ENCODE data around the gene ODAD2.
"Not testable (repeated sequence)": the region's sequence is repeated elsewhere in the genome, so short reads cannot be mapped to it uniquely, and the experiment has no call there.

ODAD2 gene

DNA sequence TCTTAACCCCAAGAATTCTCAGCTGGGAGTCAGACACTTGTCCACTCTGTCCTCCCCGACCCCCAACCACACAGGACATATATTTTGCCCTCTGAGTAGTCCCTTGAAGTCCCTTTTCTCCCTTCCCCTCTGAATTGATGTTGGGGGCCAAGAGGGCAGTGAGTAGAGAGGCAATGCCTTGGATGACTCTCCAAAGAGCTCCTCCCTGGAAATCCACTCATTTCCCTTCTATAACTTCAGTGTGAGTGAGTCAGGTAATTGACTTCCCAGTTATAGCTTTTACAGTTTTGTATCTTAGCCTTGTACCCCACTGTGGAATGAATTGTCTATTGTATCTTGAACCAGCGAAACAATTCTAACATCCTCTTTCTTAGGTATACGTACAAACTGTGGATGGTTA is 9.2 kb upstream of the ODAD2 start:
- Histone ChIP-seq H3K9me3 (ENCODE audit: control insufficient read depth in 2 of 2, low read length in 2 of 2) (no peaks in the 10 kb centered on the region), H3K36me3 (ENCODE audit: control insufficient read depth in 2 of 2, insufficient read depth in 2 of 2, low read length in 2 of 2) (no peaks in the 10 kb centered on the region)

DNA sequence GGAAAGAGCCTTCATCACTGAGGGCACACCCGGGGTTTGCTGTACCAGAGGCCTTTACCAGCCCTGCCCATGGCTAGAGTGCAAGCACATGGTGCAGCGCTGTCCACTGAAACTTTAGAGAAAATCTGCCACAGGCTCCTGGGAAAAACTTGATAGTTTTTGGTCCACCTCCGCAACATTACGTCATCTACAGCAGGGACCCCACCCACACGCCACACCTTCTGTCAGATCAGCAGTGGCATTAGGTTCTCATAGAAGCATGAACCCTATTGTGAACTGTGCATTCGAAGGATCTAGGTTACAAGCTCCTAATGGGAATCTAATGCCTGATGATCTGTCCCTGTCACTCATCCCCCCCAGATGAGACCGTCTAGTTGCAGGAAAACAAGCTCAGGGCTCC is 2.5 kb upstream of the ODAD2 start:
- Histone ChIP-seq H3K4me1 (ENCODE audit: control insufficient read depth, insufficient read depth, low read length) (peaks cover 6% of the 10 kb centered on the region), H3K27me3 (ENCODE audit: control insufficient read depth in 1 of 2, insufficient read depth in 2 of 2, low read length in 2 of 2) (peaks cover 0 to 2% of the 10 kb centered on the region in 2 donors), H3K9me3 (ENCODE audit: control insufficient read depth in 2 of 2, low read length in 2 of 2) (no peaks in the 10 kb centered on the region), H3K36me3 (ENCODE audit: control insufficient read depth in 2 of 2, insufficient read depth in 2 of 2, low read length in 2 of 2) (no peaks in the 10 kb centered on the region), H3K27ac (ENCODE audit: low read length) (no peak overlapping the region), H3K4me3 (ENCODE audit: low read length in 2 of 2) (no peak overlapping the region), H3K9ac (ENCODE audit: low read length in 2 of 2) (no peak overlapping the region)

More for the DNA sequence above, 9.2 kb upstream of the ODAD2 start:
- no peak overlapping the region for H3K9ac ChIP-seq (ENCODE audit: low read length in 2 of 2)
- peaks cover 0 to 2% of the 10 kb centered on the region in 2 donors for H3K27me3 ChIP-seq (ENCODE audit: control insufficient read depth in 1 of 2, insufficient read depth in 2 of 2, low read length in 2 of 2)
- no peaks in the 10 kb centered on the region for H3K4me1 ChIP-seq (ENCODE audit: control insufficient read depth, insufficient read depth, low read length)
- no peak overlapping the region for H3K27ac ChIP-seq (ENCODE audit: low read length)
- H3K4me3 ChIP-seq (ENCODE audit: low read length in 2 of 2): no peak overlapping the region

DNA sequence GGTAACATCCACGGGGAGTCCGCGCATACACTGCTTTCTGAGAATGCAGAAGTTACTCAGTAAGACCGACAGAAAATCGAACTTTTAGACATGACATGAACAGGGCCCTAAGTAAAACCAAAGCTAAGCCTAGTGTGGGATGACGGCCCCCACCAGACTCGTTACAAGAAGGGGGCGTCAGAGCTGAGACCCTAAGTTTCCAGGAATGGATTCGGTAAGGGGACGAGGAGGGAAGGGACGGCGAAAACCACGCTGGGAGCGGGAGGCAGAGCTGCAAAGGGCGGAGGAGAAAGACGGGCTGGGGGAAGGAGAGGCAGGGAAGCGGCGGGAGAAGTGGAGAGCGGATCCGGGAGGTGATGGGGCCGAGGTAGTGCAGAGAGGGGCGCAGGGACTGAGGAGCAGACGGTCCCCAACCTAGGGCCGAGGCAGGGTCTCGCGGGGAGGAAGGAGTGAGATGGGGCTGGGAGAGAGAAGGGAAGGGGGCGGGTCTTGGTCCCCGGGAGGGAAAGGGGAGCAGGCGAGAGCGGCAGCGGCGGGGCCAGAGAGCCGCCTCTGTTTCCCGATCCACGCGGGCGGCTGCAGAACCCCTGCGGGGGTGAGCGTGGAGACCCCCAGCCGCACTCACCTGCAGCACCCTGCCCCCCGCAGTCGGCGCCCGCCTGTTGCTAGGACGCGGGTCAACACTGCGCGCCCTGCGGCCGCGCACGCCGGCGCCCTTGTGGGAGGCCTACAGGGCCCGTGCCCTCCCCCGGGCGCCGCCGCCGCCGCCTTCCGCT is 513 bp downstream of the ODAD2 start:
- H3K9ac ChIP-seq (ENCODE audit: low read length in 2 of 2): peak overlapping the region; percentile 84 to 85
- peak overlapping the region; percentile 84 to 88 for H3K4me3 ChIP-seq (ENCODE audit: low read length in 2 of 2)
- H3K4me1 ChIP-seq (ENCODE audit: control insufficient read depth, insufficient read depth, low read length): peaks cover 6% of the 10 kb centered on the region
- H3K27me3 ChIP-seq (ENCODE audit: control insufficient read depth in 1 of 2, insufficient read depth in 2 of 2, low read length in 2 of 2): no peaks in the 10 kb centered on the region
- H3K27ac ChIP-seq (ENCODE audit: low read length): peak overlapping the region; percentile 67
- no peaks in the 10 kb centered on the region for H3K36me3 ChIP-seq (ENCODE audit: control insufficient read depth in 2 of 2, insufficient read depth in 2 of 2, low read length in 2 of 2)
- H3K9me3 ChIP-seq (ENCODE audit: control insufficient read depth in 2 of 2, low read length in 2 of 2): no peaks in the 10 kb centered on the region

DNA sequence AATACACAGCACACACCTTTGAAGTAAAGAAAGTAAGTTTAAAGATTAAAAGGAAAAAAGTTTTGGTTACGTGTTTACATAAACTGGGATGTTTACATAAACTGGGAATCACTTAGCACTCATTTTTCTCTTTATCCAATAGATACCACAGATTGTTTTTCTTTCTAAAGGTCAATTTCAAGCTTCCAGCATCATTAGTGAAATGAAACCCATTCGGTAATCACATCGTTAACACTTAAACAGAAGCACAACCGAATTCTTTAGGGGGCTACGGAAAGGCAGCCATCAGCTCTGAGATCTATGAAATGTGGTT is 1.1 kb downstream of the ODAD2 start:
- no peaks in the 10 kb centered on the region for H3K27me3 ChIP-seq (ENCODE audit: control insufficient read depth in 1 of 2, insufficient read depth in 2 of 2, low read length in 2 of 2)
- H3K9ac ChIP-seq (ENCODE audit: low read length in 2 of 2): peak overlapping the region; percentile 84 to 85
- no peaks in the 10 kb centered on the region for H3K9me3 ChIP-seq (ENCODE audit: control insufficient read depth in 2 of 2, low read length in 2 of 2)
- peaks cover 6% of the 10 kb centered on the region for H3K4me1 ChIP-seq (ENCODE audit: control insufficient read depth, insufficient read depth, low read length)
- peak overlapping the region; percentile 67 for H3K27ac ChIP-seq (ENCODE audit: low read length)
- H3K36me3 ChIP-seq (ENCODE audit: control insufficient read depth in 2 of 2, insufficient read depth in 2 of 2, low read length in 2 of 2): no peaks in the 10 kb centered on the region
- peak overlapping the region; percentile 84 to 88 for H3K4me3 ChIP-seq (ENCODE audit: low read length in 2 of 2)

GRCh38 chr10:27995311-27995710 is 3.6 kb downstream of the ODAD2 start:
- Histone ChIP-seq H3K36me3 (ENCODE audit: control insufficient read depth in 2 of 2, insufficient read depth in 2 of 2, low read length in 2 of 2) (no peaks in the 10 kb centered on the region), H3K27ac (ENCODE audit: low read length) (no peak overlapping the region), H3K9me3 (ENCODE audit: control insufficient read depth in 2 of 2, low read length in 2 of 2) (no peaks in the 10 kb centered on the region), H3K9ac (ENCODE audit: low read length in 2 of 2) (no peak overlapping the region), H3K4me1 (ENCODE audit: control insufficient read depth, insufficient read depth, low read length) (peaks cover 6% of the 10 kb centered on the region), H3K4me3 (ENCODE audit: low read length in 2 of 2) (no peak overlapping the region), H3K27me3 (ENCODE audit: control insufficient read depth in 1 of 2, insufficient read depth in 2 of 2, low read length in 2 of 2) (no peaks in the 10 kb centered on the region)

DNA sequence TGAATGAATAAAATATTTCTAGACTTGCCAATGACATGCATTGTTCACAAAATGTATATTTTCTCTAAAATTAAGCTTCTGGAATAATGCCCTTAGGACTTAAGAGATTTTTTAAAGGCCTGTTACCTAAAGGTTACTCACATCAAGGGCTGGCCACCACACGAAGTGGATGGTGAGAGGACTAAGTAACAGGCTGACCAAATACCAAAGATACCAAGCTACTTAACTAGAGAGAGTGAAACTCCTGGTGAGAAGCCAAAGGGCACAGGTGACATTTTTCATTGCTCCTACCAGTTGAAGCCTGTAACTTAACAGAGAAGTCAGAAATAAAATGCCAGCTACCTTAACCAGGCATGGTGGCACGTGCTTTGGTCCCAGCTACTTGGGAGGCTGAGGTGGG is 9.5 kb downstream of the ODAD2 start:
- H3K4me3 ChIP-seq (ENCODE audit: low read length in 2 of 2); H3K9ac ChIP-seq (ENCODE audit: low read length in 2 of 2): not testable (repeated sequence)

GRCh38 chr10:27986821-27987220 is 12.1 kb downstream of the ODAD2 start:
- no peak overlapping the region for H3K4me3 ChIP-seq (ENCODE audit: low read length in 2 of 2)
- no peaks in the 10 kb centered on the region for H3K4me1 ChIP-seq (ENCODE audit: control insufficient read depth, insufficient read depth, low read length)
- no peak overlapping the region for H3K27ac ChIP-seq (ENCODE audit: low read length)
- H3K9ac ChIP-seq (ENCODE audit: low read length in 2 of 2): no peak overlapping the region
- no peaks in the 10 kb centered on the region for H3K9me3 ChIP-seq (ENCODE audit: control insufficient read depth in 2 of 2, low read length in 2 of 2)
- no peaks in the 10 kb centered on the region for H3K36me3 ChIP-seq (ENCODE audit: control insufficient read depth in 2 of 2, insufficient read depth in 2 of 2, low read length in 2 of 2)
- no peaks in the 10 kb centered on the region for H3K27me3 ChIP-seq (ENCODE audit: control insufficient read depth in 1 of 2, insufficient read depth in 2 of 2, low read length in 2 of 2)

More for the DNA sequence above, 9.5 kb downstream of the ODAD2 start:
- H3K36me3 ChIP-seq (ENCODE audit: control insufficient read depth in 2 of 2, insufficient read depth in 2 of 2, low read length in 2 of 2); H3K9me3 ChIP-seq (ENCODE audit: control insufficient read depth in 2 of 2, low read length in 2 of 2); H3K4me1 ChIP-seq (ENCODE audit: control insufficient read depth, insufficient read depth, low read length); H3K27ac ChIP-seq (ENCODE audit: low read length); H3K27me3 ChIP-seq (ENCODE audit: control insufficient read depth in 1 of 2, insufficient read depth in 2 of 2, low read length in 2 of 2): not testable (repeated sequence)

DNA sequence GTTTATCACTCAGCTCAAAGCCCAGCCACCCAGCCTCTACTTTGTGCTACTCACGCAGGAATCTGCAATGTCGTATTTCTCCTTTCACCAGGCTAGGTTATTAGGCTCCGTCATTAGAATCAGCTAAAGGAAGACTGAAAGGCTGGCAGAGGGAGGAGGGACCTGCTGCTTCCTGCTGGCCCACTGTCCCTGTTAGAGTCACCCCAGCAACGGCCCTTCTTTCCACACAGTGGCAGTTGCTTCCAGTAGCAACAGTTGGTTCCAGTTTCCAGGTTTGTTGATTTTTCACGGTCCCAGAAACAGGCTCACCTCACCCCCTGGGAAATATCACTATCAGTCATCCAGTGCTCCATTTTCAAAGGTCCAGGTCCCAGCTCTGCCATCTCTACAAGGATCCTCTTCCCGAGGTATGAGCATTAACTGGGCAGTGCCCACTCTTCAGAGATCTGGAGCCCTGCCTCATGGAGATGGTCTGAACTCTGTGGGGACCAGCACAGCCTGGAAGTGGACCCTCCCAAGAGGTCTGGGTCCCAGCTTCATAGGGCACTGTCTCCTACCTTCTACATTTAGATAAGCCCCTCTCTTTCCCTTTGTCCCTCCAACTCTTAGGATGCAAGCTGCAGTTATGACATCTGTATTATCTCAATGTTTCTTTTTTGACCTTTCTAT is 15.9 kb downstream of the ODAD2 start:
- H3K9ac ChIP-seq (ENCODE audit: low read length in 2 of 2): no peak overlapping the region
- H3K27me3 ChIP-seq (ENCODE audit: control insufficient read depth in 1 of 2, insufficient read depth in 2 of 2, low read length in 2 of 2): no peaks in the 10 kb centered on the region
- no peaks in the 10 kb centered on the region for H3K36me3 ChIP-seq (ENCODE audit: control insufficient read depth in 2 of 2, insufficient read depth in 2 of 2, low read length in 2 of 2)
- no peak overlapping the region for H3K4me3 ChIP-seq (ENCODE audit: low read length in 2 of 2)
- H3K4me1 ChIP-seq (ENCODE audit: control insufficient read depth, insufficient read depth, low read length): no peaks in the 10 kb centered on the region
- no peaks in the 10 kb centered on the region for H3K9me3 ChIP-seq (ENCODE audit: control insufficient read depth in 2 of 2, low read length in 2 of 2)
- no peak overlapping the region for H3K27ac ChIP-seq (ENCODE audit: low read length)

DNA sequence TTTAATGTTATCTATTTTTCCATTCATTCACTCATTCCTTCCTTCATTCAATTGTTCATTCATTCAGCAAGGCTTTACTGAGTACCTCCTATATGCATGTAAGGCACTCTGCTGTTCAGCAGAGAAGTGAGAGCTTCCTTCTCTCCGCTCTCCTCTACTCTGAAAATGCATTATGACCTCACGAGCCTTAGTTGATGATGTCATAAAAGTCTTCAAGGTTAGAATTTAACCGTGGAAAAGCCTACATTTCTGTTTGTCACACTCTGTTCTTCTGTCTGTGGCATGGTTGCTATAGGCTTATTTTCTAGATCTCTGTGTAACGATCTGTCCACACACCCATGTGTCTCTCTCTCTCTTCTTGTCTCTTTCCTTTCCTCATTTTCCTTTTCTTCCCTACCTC is 17.1 kb downstream of the ODAD2 start:
- H3K4me1 ChIP-seq (ENCODE audit: control insufficient read depth, insufficient read depth, low read length): no peaks in the 10 kb centered on the region
- H3K36me3 ChIP-seq (ENCODE audit: control insufficient read depth in 2 of 2, insufficient read depth in 2 of 2, low read length in 2 of 2): no peaks in the 10 kb centered on the region

DNA sequence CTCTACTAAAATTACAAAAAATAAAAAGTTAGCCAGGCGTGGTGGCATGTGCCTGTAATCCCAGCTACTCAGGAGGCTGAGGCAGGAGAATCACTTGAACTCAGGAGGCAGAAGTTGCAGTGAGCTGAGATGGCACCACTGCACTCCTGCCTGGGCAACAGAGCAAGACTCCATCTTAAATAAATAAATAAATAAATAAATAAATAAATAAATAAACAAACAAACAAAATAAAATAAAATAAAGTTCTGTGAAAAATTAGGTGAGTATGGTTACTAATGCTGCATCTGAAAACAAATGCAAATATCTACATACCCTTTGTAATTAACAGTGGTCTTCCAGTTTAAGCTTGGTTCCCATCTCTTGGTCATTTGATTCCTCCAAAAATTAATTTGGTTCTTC is 28.1 kb downstream of the ODAD2 start:
- not testable (repeated sequence) for H3K9ac ChIP-seq (ENCODE audit: low read length in 2 of 2); H3K36me3 ChIP-seq (ENCODE audit: control insufficient read depth in 2 of 2, insufficient read depth in 2 of 2, low read length in 2 of 2); H3K4me3 ChIP-seq (ENCODE audit: low read length in 2 of 2); H3K27me3 ChIP-seq (ENCODE audit: control insufficient read depth in 1 of 2, insufficient read depth in 2 of 2, low read length in 2 of 2); H3K4me1 ChIP-seq (ENCODE audit: control insufficient read depth, insufficient read depth, low read length); H3K27ac ChIP-seq (ENCODE audit: low read length); H3K9me3 ChIP-seq (ENCODE audit: control insufficient read depth in 2 of 2, low read length in 2 of 2)

More for the DNA sequence above, 17.1 kb downstream of the ODAD2 start:
- no peaks in the 10 kb centered on the region for H3K9me3 ChIP-seq (ENCODE audit: control insufficient read depth in 2 of 2, low read length in 2 of 2)
- no peaks in the 10 kb centered on the region for H3K27me3 ChIP-seq (ENCODE audit: control insufficient read depth in 1 of 2, insufficient read depth in 2 of 2, low read length in 2 of 2)
- H3K9ac ChIP-seq (ENCODE audit: low read length in 2 of 2): no peak overlapping the region
- no peak overlapping the region for H3K27ac ChIP-seq (ENCODE audit: low read length)
- no peak overlapping the region for H3K4me3 ChIP-seq (ENCODE audit: low read length in 2 of 2)

DNA sequence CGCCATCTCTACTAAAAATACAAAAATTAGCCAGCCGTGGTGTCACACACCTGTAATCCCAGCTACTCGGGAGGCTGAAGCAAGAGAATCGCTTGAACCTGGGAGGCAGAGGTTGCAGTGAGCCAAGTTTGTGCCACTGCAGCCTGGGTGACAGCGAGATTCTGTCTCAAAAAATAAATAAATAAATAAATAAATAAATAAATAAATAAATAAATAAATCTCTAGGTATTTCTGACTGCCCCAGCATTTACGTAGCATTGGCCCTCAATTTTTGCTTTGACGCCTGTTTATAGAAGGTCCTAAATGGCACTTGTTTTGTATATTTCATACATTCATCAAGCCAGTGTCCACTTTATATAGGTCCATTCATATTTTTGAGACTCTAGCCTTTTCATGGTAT is 28.9 kb downstream of the ODAD2 start:
- H3K27me3 ChIP-seq (ENCODE audit: control insufficient read depth in 1 of 2, insufficient read depth in 2 of 2, low read length in 2 of 2); H3K27ac ChIP-seq (ENCODE audit: low read length): not testable (repeated sequence)

More for the DNA sequence above, 28.9 kb downstream of the ODAD2 start:
- not testable (repeated sequence) for H3K36me3 ChIP-seq (ENCODE audit: control insufficient read depth in 2 of 2, insufficient read depth in 2 of 2, low read length in 2 of 2); H3K4me3 ChIP-seq (ENCODE audit: low read length in 2 of 2); H3K9ac ChIP-seq (ENCODE audit: low read length in 2 of 2); H3K9me3 ChIP-seq (ENCODE audit: control insufficient read depth in 2 of 2, low read length in 2 of 2); H3K4me1 ChIP-seq (ENCODE audit: control insufficient read depth, insufficient read depth, low read length)

Measured in stomach smooth muscle (tissue), 2 donors.